PC-9 (cell line): ENCODE measurements around the gene NPHP4. TPM values are rescaled to one million over a fixed set of nuclear protein-coding genes. Genes with fewer than 3 reads are reported as not detected.

Experiments used
- BruUV-seq: library from RNA; stranded (reverse); fragments of 400-500 nt; replicated peaks from 2 replicates; lab custom pipeline; 2021; lab: Mats Ljungman, UMichigan
- CTCF ChIA-PET: fragments of 300-600 bp; sonication (Branson Sonifier 250); formaldehyde crosslinking; loops from one replicate; lab custom pipeline; 2022; ENCODE audit warnings: antibody characterized with exemption; lab: Charles Lee
- POLR2A ChIA-PET: fragments of 300-600 bp; sonication (Branson Sonifier 250); formaldehyde crosslinking; loops from one replicate; lab custom pipeline; 2022; ENCODE audit warnings: antibody characterized with exemption; ENCODE audit not compliant: unreplicated experiment; lab: Charles Lee
- DNase-seq, 2 experiments: peaks; one replicate each; pipeline versions ENCODE4 v3.0.0 to v3.0.0-alpha.2; 2015 to 2022; ENCODE audit warnings: mixed read lengths in 1 of 2
- H2AFZ ChIP-seq: fragments of 200-600 bp; sonication (generic); 2 replicates; pipeline ENCODE4 v1.8.1; 2017; ENCODE audit warnings: antibody characterized with exemption
- H3F3A ChIP-seq: fragments of 200-600 bp; sonication (generic); 2 replicates; pipeline ENCODE4 v1.8.1; 2017; ENCODE audit warnings: antibody characterized with exemption, mild to moderate bottlenecking, low read depth; ENCODE audit not compliant: insufficient read depth
- H3K27ac ChIP-seq: fragments of 200-600 bp; sonication (generic); 2 replicates; pipeline ENCODE4 v1.6.1; 2016; ENCODE audit warnings: mixed run types
- H3K27me3 ChIP-seq: fragments of 200-600 bp; sonication (generic); 2 replicates; pipeline ENCODE4 v1.6.1; 2016; ENCODE audit warnings: low read depth, mixed run types; ENCODE audit not compliant: insufficient read depth
- H3K36me3 ChIP-seq: fragments of 200-600 bp; sonication (generic); 2 replicates; pipeline ENCODE4 v1.6.1; 2016; ENCODE audit warnings: low read depth, mixed run types
- H3K4me1 ChIP-seq: fragments of 200-600 bp; sonication (generic); replicated peaks from 2 replicates; pipeline ENCODE4 v1.6.1; 2016; ENCODE audit warnings: mixed run types; ENCODE audit not compliant: insufficient read depth
- H3K4me2 ChIP-seq: fragments of 200-600 bp; sonication (generic); 2 replicates; pipeline ENCODE4 v1.6.1; 2017; ENCODE audit warnings: mixed run types
- H3K4me3 ChIP-seq: fragments of 200-600 bp; sonication (generic); 2 replicates; pipeline ENCODE4 v1.6.1; 2016; ENCODE audit warnings: mixed run types
- H3K79me2 ChIP-seq: fragments of 200-600 bp; sonication (generic); 2 replicates; pipeline ENCODE4 v1.6.1; 2017; ENCODE audit warnings: low read depth, mixed run types
- H3K9me2 ChIP-seq: fragments of 200-600 bp; sonication (generic); 2 replicates; pipeline ENCODE4 v1.8.1; 2017; ENCODE audit warnings: mild to moderate bottlenecking; ENCODE audit not compliant: insufficient read depth
- H3K9me3 ChIP-seq: fragments of 200-600 bp; sonication (generic); 2 replicates; pipeline ENCODE4 v1.8.1; 2016; ENCODE audit warnings: low read depth; ENCODE audit not compliant: insufficient read depth
- H4K20me1 ChIP-seq: fragments of 200-600 bp; sonication (generic); 2 replicates; pipeline ENCODE4 v1.8.1; 2017; ENCODE audit not compliant: insufficient read depth
- EZH2 ChIP-seq: fragments of 200-600 bp; sonication (generic); IDR thresholded peaks from 2 replicates; pipeline ENCODE4 v1.8.0; 2017; ENCODE audit warnings: antibody characterized with exemption, low read depth
- intact Hi-C: fragments of 100-400 bp; cut with micrococcal nuclease; formaldehyde crosslinking; loops from one replicate; pipeline ENCODE4 v1.10.0; 2022; ENCODE audit not compliant: unreplicated experiment
- total RNA-seq: library from RNA; stranded (reverse); gene quantifications from 2 replicates; pipeline ENCODE4 v1.2.3, GENCODE V29; 2021
- TF ChIP-seq, protein P1 (sequence below): fragments of 200-600 bp; sonication (generic); conservative IDR thresholded peaks from 2 replicates; pipeline ENCODE4 v1.6.1; 2017; ENCODE audit warnings: mixed run types, antibody characterized with exemption, mild to moderate bottlenecking, moderate library complexity

Gene NPHP4
- total RNA-seq, 1 experiment from 2014 or later: 17.9 TPM

DNA sequence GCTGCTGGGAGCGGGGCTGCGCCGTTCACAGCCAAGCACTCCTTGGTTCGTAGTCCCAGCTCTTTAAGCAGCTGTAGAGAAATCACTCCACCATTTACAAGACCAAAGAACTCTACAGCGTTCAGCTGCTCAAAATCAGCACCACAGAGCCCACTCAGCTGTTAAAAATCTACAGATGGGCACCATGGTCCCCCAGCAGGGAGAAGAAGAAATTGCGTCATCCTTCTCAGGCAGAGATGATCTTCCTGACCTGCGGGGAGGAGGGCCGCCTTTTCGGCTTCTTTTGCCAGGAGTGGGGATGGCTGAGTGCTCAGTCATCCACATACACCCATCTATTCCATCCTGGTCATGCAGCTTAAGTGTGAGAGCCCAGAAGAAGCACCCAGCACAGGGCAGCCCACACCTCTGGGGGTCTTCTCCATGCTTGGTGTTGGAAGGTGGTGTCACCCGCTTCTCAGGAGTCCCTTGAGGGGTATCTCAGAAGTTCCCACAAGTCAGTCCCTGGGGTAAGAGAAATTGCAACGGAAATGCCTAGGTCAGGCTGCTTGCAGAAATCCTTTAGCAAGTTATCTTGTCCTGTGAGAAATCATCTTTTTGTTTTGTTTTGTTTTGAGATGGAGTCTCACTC lies 163.8 kb downstream of the NPHP4 start:
- H3K4me3 ChIP-seq: no peak overlapping the region
- intact Hi-C loops: no loop called here
- no peaks in the 10 kb centered on the region for H3K79me2 ChIP-seq
- H3K4me2 ChIP-seq: no peak overlapping the region
- no peaks in the 10 kb centered on the region for H3F3A ChIP-seq
- no peak overlapping the region for H2AFZ ChIP-seq
- TF ChIP-seq, protein P1, sequence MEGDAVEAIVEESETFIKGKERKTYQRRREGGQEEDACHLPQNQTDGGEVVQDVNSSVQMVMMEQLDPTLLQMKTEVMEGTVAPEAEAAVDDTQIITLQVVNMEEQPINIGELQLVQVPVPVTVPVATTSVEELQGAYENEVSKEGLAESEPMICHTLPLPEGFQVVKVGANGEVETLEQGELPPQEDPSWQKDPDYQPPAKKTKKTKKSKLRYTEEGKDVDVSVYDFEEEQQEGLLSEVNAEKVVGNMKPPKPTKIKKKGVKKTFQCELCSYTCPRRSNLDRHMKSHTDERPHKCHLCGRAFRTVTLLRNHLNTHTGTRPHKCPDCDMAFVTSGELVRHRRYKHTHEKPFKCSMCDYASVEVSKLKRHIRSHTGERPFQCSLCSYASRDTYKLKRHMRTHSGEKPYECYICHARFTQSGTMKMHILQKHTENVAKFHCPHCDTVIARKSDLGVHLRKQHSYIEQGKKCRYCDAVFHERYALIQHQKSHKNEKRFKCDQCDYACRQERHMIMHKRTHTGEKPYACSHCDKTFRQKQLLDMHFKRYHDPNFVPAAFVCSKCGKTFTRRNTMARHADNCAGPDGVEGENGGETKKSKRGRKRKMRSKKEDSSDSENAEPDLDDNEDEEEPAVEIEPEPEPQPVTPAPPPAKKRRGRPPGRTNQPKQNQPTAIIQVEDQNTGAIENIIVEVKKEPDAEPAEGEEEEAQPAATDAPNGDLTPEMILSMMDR: no peak
- TF ChIP-seq EZH2: no peak
- peaks cover 40% of the 10 kb centered on the region for H3K27me3 ChIP-seq
- DNase-seq: no peak
- H3K9me3 ChIP-seq: no peaks in the 10 kb centered on the region
- H3K36me3 ChIP-seq: no peaks in the 10 kb centered on the region
- H3K4me1 ChIP-seq: no peaks in the 10 kb centered on the region
- H4K20me1 ChIP-seq: no peaks in the 10 kb centered on the region
- BruUV-seq: no TSS peak
- ChIA-PET POLR2A (no interaction called here), CTCF (no interaction called here)
- H3K9me2 ChIP-seq: no peaks in the 10 kb centered on the region
- H3K27ac ChIP-seq: no peak overlapping the region

DNA sequence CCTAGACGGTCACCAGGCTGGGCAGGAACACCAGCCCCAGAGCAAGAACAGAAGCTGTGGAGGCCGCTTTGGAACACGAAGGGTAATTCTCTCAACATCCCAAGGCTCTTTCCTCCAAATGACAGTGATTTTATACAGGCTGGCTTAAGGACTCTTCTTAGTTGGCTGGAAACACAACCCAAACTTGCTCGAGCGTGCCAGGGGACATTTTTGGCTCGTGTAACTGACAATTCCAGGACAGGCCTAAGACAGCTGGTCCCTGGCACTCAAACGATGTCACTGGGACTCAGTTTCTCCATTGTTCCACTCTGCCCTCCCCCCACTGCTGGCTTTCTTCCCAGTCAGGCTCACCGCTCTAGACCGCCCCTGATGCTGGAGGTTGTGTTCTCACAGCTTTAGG lies 164.7 kb downstream of the NPHP4 start:
- no peaks in the 10 kb centered on the region for H3K36me3 ChIP-seq
- ChIA-PET CTCF (no interaction called here), POLR2A (no interaction called here)
- DNase-seq: no peak
- no peaks in the 10 kb centered on the region for H3K79me2 ChIP-seq
- peaks cover 47% of the 10 kb centered on the region for H3K27me3 ChIP-seq
- intact Hi-C loops: no loop called here
- H4K20me1 ChIP-seq: no peaks in the 10 kb centered on the region
- no peaks in the 10 kb centered on the region for H3K9me3 ChIP-seq
- H2AFZ ChIP-seq: no peak overlapping the region
- TF ChIP-seq EZH2: no peak
- TF ChIP-seq, protein P1: no peak
- no peak overlapping the region for H3K4me3 ChIP-seq
- no peaks in the 10 kb centered on the region for H3K4me1 ChIP-seq
- no peaks in the 10 kb centered on the region for H3F3A ChIP-seq
- H3K9me2 ChIP-seq: no peaks in the 10 kb centered on the region
- BruUV-seq: no TSS peak
- H3K27ac ChIP-seq: no peak overlapping the region
- H3K4me2 ChIP-seq: no peak overlapping the region

DNA sequence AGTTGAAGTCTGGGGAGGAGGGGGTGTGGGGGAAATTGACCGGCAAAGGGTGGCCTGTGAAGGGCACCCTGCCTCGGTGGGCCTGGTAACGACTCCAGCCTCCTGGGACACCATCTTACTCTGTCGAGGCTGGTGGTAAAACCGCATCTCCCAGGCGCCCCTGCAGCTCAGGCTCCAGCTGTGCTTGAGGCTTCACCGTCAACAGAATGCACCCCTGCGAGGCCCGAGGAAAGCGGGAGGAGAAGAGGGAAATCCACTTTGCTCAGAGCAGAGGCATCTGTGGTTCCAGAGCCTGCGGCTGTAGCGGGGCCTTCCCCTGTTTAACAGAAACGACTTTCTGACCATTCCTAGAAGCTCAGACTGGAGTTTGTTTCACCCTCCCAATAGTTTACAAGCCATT lies 165.6 kb downstream of the NPHP4 start:
- Histone ChIP-seq H3K27me3 (peaks cover 53% of the 10 kb centered on the region), H4K20me1 (no peaks in the 10 kb centered on the region), H3K9me3 (no peaks in the 10 kb centered on the region), H3F3A (no peaks in the 10 kb centered on the region), H3K4me1 (no peaks in the 10 kb centered on the region), H3K4me3 (no peak overlapping the region), H2AFZ (no peak overlapping the region), H3K79me2 (no peaks in the 10 kb centered on the region), H3K27ac (no peak overlapping the region), H3K4me2 (no peak overlapping the region), H3K9me2 (no peaks in the 10 kb centered on the region), H3K36me3 (no peaks in the 10 kb centered on the region)
- intact Hi-C loops: no loop called here
- POLR2A ChIA-PET: no interaction called here
- CTCF ChIA-PET: no interaction called here
- no TSS peak for BruUV-seq
- TF ChIP-seq, protein P1: no peak
- no peak for TF ChIP-seq EZH2
- no peak for DNase-seq
